RWPE1 (cell line): ENCODE measurements around the gene RBP3.

Source experiments
- CTCF ChIA-PET: fragments of 350-600 bp; sonication (Branson Sonifier 250); formaldehyde crosslinking; extraction: SDS; loops from one replicate; lab custom pipeline; 2021; lab: Yijun Ruan, JAX
- POLR2A ChIA-PET: fragments of 400-600 bp; formaldehyde crosslinking; extraction: SDS; loops from one replicate; lab custom pipeline; 2020; ENCODE audit warnings: antibody characterized with exemption; ENCODE audit not compliant: low non-redundant PET; lab: Yijun Ruan, JAX
- DNase-seq: peaks from one replicate; pipeline ENCODE4 v3.0.0; 2012; ENCODE audit warnings: low spot score
- H3K27ac ChIP-seq: fragments of 450-650 bp; 2 replicates; pipeline ENCODE4 v1.5.1; 2017
- TF ChIP-seq, protein P1 (sequence below): fragments of 450-650 bp; conservative IDR thresholded peaks from 2 replicates; pipeline ENCODE4 v1.5.1; 2017; ENCODE audit warnings: low read depth, mild to moderate bottlenecking

The RBP3 gene

DNA sequence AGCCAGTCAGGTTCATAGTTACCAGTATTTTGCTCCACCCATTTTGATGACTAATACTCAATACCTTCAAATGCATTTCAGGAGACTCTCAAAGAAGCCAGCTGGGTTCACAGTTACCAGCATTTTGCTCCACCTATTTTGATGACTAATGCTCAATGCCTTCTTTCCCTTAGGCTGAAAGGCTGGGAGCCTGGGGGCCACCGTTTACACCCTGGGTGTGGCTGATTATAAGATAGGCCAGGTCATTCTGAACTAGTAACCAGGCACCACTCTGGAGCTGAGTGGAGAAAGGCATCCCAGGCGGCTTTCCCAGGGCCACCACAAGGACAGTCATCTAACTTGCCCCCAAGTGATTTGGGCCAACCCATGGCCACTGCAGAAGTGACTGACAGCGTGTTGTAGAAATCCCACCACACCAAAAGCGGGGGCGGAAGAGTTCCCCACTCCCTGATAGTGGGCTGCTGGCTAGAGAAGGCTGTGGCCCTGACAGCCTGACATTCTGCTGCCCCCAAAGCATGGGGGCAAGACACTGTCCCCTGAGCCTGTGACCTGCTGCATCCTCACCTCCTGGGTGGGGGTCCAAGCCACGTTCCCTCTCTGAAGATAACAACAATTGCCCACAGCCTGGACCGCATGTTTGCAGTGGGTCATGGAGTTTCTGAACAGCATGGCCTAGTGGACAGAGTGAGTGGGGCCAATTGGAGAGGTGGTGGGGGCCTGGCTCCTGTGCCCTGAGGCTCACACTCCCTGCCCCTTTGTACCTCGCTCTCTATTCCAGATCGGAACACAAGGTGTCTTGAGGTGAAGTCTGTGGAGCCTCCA is 58.9 kb downstream of the RBP3 start:
- POLR2A ChIA-PET: no interaction called here
- H3K27ac ChIP-seq: peak overlapping the region; percentile 96
- CTCF ChIA-PET: no interaction called here
- TF ChIP-seq, protein P1, sequence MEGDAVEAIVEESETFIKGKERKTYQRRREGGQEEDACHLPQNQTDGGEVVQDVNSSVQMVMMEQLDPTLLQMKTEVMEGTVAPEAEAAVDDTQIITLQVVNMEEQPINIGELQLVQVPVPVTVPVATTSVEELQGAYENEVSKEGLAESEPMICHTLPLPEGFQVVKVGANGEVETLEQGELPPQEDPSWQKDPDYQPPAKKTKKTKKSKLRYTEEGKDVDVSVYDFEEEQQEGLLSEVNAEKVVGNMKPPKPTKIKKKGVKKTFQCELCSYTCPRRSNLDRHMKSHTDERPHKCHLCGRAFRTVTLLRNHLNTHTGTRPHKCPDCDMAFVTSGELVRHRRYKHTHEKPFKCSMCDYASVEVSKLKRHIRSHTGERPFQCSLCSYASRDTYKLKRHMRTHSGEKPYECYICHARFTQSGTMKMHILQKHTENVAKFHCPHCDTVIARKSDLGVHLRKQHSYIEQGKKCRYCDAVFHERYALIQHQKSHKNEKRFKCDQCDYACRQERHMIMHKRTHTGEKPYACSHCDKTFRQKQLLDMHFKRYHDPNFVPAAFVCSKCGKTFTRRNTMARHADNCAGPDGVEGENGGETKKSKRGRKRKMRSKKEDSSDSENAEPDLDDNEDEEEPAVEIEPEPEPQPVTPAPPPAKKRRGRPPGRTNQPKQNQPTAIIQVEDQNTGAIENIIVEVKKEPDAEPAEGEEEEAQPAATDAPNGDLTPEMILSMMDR: no peak
- DNase-seq: peak; percentile 91
